ENCODE measurements around the gene CHD6.

- TF ChIP-seq CTCF (conservative IDR thresholded peaks at IDR 0.05; ENCODE audit: low read length) (no peak), EZH2phosphoT487 (IDR thresholded peaks at IDR 0.05; ENCODE audit: borderline replicate concordance, low read depth, low read length) (no peak)
Observed at GRCh38 chr20:41392295-41392694, 225.9 kb downstream of the CHD6 start.

All from OCI-LY7 (cell line).